Vagina (tissue), 2 donors: ENCODE data around the gene PRR5L.

Experiments used
- CTCF ChIP-seq, 3 experiments: fragments of 450-650 bp in 2 of 3; fragments of 200-600 bp in 1 of 3; sonication (generic) in 1 of 3; IDR thresholded peaks; one replicate each; pipeline ENCODE4 v1.5.1; 2017 to 2019; ENCODE audit warnings: antibody characterized with exemption in 3 of 3, mild to moderate bottlenecking in 2 of 3, moderate library complexity in 2 of 3
- POLR2AphosphoS5 ChIP-seq, 2 donors: sonication (generic); formaldehyde crosslinking; IDR thresholded peaks; one replicate each; pipeline ENCODE4 v1.9.0; 2017; ENCODE audit warnings: antibody characterized with exemption in 2 of 2, mild to moderate bottlenecking in 2 of 2, low read depth in 1 of 2; ENCODE audit not compliant: insufficient read depth in 1 of 2

GRCh38 chr11:36432738-36433137 lies 136.7 kb downstream of the PRR5L start:
- no peak for TF ChIP-seq CTCF (IDR thresholded peaks at IDR 0.05)
- TF ChIP-seq POLR2AphosphoS5 (IDR thresholded peaks at IDR 0.05; ENCODE audit: insufficient read depth in 1 of 2, low read depth in 1 of 2): no peak
